GM19238 (cell line): Measurements from ENCODE around the gene TOR1AIP2.
A peak's percentile ranks its signal among the peaks of the same experiment; 100 is the strongest.

ENCODE experiments used
- DNase-seq: peaks from one replicate; pipeline ENCODE4 v3.0.0; 2011; ENCODE audit warnings: low spot score; ENCODE audit not compliant: insufficient read length

Gene TOR1AIP2

GRCh38 chr1:179825798-179826460, 51.7 kb downstream of the TOR1AIP2 start:
- no peak for DNase-seq

GRCh38 chr1:179825206-179825605, 52.4 kb downstream of the TOR1AIP2 start:
- no peak for DNase-seq

GRCh38 chr1:179824265-179824664, 53.3 kb downstream of the TOR1AIP2 start:
- no peak for DNase-seq

GRCh38 chr1:179823693-179824092, 53.9 kb downstream of the TOR1AIP2 start:
- no peak for DNase-seq

- DNase-seq: no peak
Observed at GRCh38 chr1:179822065-179822464, 55.5 kb downstream of the TOR1AIP2 start.

- DNase-seq: no peak
Observed at GRCh38 chr1:179821524-179821923, 56.1 kb downstream of the TOR1AIP2 start.

- no peak for DNase-seq
Observed at GRCh38 chr1:179820226-179820970, 57.2 kb downstream of the TOR1AIP2 start.

GRCh38 chr1:179818743-179819173, 58.8 kb downstream of the TOR1AIP2 start:
- no peak for DNase-seq

GRCh38 chr1:179818260-179818659, 59.3 kb downstream of the TOR1AIP2 start:
- DNase-seq: no peak

GRCh38 chr1:179817789-179818188, 59.8 kb downstream of the TOR1AIP2 start:
- no peak for DNase-seq

GRCh38 chr1:179817056-179817455, 60.5 kb downstream of the TOR1AIP2 start:
- no peak for DNase-seq

GRCh38 chr1:179816196-179816960, 61.2 kb downstream of the TOR1AIP2 start:
- DNase-seq: no peak

- no peak for DNase-seq
Observed at GRCh38 chr1:179815641-179816040, 62.0 kb downstream of the TOR1AIP2 start.

- DNase-seq: no peak
Observed at GRCh38 chr1:179814546-179814838, 63.1 kb downstream of the TOR1AIP2 start.

GRCh38 chr1:179813626-179814545, 63.7 kb downstream of the TOR1AIP2 start:
- no peak for DNase-seq

GRCh38 chr1:179812501-179813292, 64.9 kb downstream of the TOR1AIP2 start:
- no peak for DNase-seq

GRCh38 chr1:179810367-179810715, 67.3 kb downstream of the TOR1AIP2 start:
- DNase-seq: no peak

GRCh38 chr1:179809506-179810366, 67.9 kb downstream of the TOR1AIP2 start:
- peak; percentile 57 for DNase-seq

GRCh38 chr1:179808503-179808902, 69.1 kb downstream of the TOR1AIP2 start:
- DNase-seq: no peak
